HG03045 (cell line): ENCODE results near the gene EHF.
"Not testable (repeated sequence)": the region's sequence is repeated elsewhere in the genome, so short reads cannot be mapped to it uniquely, and the experiment has no call there.

Experiments
- ATAC-seq: cut with Tn5 transposase; IDR thresholded peaks from one replicate; pipeline ENCODE4 v1.9.1; 2021; ENCODE audit warnings: mild to moderate bottlenecking, moderate library complexity; ENCODE audit not compliant: unreplicated experiment

The EHF gene

DNA sequence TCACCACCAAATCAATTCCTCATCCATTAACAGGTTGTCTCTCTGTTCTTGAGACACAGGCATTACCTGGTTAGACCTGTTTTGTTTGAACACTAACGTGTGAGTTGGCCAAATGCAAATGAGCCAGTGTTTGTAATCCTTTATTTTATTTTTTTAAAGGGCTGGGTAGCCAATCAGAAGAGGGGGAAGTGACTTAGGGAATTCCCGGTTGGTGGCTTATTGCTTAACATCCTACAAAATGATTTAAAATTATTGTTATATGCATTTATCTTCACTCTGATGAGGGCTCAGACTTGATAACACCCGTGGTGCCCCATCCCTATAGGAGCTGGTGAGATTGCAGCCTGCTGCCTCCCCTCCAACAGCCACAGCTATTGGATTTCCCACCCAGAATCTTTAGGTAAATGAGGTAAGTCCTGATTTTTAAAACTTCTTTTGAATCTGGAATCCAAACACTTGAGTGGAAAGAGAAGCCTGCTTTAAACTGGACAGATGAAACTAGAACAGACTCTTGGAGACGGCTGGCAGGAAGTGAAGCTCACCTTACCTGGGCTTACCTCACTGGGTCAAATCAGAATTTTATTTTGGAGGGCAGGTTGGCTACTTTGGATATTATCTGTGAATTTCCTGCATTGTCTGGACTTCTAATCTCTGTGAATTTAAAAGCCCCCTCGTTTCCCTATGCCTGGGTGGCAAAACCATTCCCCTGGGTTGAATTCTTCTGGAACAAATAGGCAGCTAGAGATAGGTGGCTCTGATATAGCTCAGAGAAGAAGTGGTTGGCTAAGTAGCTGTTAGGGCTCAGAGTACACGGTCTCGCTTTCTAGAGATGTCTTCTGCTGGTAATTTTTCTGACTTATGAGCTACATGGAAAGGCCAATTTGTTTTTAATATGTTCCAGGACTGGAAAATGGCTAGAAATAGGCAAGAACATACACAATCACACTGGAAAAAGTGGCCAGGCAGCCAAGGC, at the start of gene EHF:
TSS of gene EHF (plus strand) at position 274 of the 973 bp plus-strand sequence. CDS start 21,538 bp downstream, outside the sequence.
- ATAC-seq, result no peak

DNA sequence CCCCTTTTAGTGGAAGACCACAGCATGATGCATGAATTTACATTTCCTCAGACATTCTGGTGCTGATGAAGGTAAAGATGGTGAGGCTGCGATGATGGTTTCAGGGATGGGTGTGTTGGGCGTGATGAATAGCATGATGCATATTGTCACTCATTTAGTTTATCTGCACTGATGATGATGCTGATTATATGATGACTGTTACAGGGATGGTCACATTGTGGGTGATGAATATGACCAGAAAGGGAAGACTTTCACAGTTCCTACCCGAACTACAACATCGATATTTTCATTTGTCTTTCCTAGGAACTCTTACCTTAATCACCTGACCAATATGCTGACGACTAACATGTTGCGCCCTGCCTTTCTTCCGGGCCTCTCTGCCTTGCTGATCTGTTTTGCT, 47.4 kb upstream of the EHF start:
- ATAC-seq, result no peak

DNA sequence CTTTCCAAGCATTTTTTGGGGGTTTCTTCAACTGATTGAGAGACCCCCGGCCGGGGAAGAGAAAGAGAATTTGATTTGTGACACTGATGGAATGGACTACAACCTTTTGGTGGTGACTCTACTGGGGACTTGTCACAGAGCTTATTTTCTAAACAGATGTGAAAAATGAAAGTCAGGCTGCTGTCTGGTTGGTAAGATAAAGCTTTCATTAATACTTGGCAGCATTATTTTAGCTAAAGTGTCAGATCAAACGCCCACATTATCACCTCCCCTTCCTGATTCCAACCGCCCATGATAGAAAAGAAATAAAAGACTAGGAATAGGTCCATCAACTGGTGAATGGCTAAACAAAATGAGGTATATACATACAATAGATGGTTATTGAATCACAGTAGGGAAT, 45.6 kb upstream of the EHF start:
- no peak for ATAC-seq

DNA sequence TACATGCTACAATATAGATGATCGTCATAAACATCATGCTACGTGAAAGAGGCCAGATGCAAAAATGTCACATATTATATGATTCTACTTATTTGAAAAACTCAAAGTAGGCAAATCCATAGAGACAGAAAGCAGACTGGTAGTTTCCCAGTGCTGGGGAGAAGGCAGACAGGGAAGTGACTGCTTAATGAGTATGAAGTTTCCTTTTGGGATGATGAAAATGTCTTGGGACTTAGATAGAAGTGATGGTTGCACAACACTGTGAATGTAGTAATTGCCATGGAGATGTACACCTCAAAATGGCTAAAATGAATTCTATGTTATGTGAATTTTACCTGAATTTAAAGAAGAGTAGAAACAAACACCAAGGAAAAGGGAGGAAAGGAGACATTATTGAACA, 45.2 kb upstream of the EHF start:
- no peak for ATAC-seq

DNA sequence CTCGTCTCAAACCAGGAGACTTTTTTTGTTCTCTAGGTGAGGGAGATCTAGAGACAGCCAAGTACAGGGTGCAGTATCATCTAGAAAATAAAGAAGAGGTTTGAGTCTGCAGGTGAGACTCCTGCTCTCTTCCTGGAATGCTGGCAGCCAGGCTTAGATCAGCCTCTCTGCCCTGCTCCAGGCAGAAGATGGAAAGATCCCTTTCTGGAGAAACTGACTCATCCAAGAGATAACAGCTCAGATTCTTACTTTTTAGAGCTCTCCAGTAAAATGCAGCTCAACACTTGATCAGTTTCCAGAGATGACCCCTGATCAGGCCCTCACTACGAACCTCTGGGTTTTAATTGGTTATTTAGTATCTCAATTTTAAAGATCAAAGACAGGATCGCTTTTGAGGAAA, 44.6 kb upstream of the EHF start:
- ATAC-seq, result no peak

DNA sequence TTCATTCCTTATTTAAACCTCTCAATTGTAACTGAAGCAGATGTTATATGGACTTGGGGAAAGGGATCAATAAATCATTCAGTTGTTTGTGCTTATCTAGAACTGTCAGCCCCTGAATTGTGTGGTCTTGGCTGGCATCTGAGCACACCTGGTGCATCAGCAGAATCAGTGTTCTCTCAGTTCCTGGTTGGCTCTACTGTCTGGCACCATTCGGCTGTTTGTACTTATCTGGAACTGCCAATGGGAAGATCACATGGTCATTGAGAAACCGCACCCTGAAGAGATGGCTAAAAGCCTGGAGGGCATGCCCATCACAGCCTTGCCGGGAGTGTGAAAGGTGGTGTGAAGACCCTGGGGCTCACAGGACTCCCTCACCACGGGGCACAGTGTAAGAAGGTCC, 37.1 kb upstream of the EHF start:
- ATAC-seq, result no peak

DNA sequence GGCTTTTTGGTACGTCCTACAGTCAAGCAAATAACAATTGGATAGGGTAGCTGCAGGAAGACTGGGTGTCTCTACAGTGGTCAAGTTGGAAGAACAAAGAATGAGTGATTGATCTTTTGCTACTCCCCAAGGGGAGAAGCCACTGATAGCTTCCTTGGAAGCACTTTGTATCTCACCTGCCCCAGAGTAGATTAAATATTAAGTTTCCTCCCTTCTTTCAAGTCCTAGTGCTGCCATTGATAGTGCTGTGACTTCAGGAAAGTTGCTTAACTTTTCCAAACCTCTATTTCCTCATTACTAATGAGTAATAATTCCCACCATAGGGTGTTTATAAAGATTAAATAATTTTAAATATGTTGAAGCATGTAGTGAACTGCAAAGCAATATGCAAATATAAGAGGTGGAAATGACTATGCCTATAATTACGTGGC, 35.6 kb upstream of the EHF start:
- peak; percentile 8 for ATAC-seq

DNA sequence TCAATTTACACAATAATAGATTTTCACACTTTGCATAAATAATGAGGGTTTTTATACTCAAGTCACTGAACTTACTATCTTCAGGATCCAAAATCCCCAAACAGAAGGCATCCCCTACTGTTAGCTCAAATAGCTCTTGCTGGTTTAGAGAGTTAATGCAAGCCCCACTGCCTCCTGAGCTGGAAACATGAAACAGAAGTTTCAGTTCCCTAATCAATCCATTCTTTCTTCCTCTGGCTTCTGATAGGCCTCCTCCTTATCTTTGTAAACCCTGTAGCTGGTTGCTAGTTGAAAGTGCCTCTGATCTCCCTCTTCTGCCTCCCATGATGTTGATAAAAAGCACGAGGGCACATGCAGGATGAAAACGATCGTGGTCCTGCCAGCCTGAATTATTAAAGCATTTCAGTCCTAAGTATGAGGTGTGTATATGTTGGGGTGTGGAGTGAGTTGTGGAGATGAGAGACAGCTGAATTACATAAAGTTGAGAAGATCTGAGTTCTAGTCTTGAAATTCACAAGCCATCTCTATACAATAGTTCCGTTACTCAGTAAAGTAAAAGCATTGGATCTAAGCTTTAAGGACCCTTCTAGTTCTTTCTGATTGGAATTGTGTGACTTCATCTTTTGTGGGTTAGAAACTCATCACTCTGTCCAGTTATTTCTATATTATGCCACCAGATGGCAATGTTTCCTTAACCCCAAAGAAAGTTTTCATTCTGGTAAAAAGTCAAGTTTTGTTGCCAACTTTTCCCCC, 35.0 kb upstream of the EHF start:
- ATAC-seq, result peak; percentile 59

DNA sequence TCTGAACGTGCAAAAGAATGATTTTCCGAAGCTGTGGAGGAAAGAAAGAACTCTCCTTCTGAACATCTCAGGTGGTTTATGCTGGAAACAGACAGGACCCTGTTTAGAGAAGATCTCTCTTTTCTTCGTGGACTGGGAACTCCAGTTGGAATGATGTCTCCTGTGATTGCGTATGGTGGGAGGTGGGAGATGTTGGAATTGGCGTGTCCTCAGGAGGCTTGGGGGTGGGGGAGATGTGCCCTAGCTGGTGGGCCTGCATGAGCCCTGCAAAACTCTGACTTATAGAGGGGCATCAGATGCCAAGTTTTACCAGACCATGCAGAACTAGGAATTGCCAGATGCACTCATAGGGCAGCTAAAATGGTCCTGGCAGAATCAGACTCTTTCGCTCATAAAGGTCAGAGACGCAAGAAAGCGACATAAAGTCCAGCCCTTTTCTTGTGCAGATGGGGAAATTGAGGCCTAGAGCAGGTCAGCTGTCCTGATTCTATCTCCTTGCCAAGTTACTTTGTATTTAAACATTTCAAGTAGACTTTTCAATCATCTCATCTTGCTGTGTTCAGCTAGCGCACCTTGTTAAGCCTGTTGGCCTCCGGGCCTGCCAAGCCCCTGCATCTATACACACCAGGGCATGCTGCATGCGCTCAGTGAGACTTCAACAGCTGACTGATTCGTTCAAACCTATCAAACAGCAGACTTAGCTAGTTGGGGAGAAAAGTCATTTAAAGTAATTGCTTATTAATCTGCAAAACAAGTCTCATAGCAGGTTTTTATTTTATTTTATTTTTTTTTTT, 34.2 kb upstream of the EHF start:
- ATAC-seq, result no peak

DNA sequence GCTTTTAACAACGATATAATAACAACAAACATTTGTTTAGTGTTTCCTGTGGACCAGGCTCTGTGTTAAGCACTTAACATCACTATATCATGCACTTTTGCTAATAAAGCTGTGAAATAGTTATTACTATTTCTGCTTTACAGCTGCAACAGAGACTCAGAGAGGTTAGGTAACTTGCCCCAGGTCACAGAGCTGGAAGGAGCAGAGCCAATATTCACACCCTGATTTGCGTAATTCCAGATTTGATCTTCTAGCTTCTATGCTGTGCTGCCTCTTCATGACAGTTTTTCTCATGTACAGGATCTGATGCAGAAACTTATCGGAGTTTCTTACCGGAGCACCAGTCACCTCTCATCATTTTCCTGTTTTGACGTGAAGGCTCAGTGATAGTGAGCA, 33.6 kb upstream of the EHF start:
- no peak for ATAC-seq

DNA sequence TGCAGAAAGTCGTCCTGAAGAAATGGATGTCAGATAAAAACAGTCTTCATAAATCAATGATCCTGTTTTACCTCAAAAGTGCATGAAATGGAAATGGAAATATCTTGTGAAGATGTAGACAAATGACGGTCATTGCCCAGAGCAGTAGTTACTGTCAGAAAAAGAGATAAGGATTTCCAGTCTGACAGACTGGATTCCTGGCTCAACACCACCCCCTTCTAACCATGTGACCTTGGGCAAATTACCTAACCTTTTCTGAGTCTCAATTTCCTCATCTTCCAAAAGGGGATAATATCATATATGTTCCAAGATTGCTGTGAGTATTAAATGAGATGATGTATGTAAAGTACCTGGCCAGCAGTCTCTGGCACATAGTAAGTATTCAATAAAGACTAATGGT, 32.9 kb upstream of the EHF start:
- ATAC-seq, result no peak

DNA sequence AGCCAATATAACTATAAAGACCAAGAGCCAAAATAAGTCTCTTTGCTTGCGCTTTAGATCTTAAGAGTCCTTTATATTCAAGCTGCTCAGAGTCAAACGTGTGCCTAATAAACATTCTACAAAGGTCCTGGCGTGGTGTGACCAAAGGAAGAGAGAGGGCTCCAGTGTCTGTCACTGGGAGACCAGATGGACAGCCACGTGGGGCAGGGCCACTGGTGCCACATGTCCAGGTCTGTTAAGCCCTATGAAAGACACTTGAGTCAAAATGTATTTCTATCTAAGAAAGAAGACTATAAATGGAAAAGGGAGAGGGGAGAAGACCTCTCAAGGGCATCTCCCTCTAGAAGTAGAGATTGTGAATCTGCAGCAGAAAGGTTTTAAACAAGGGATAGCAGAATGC, 32.2 kb upstream of the EHF start:
- no peak for ATAC-seq

DNA sequence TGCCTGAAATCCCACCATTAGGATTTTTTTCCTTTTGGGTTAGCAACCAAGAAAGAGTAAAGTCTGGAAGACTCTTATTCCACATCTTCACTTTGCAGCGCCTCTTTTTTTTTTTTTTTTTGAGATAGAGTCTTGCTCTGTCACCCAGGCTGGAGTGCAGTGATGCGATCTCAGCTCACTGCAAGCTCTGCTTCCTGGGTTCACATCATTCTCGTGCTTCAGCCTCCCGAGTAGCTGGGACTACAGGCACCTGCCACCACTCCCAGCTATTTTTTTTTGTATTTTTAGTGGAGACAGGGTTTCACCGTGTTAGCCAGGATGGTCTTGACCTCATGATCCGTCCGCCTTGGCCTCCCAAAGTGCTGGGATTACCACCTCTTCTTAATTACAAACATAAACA, 31.7 kb upstream of the EHF start:
- ATAC-seq, result not testable (repeated sequence)

DNA sequence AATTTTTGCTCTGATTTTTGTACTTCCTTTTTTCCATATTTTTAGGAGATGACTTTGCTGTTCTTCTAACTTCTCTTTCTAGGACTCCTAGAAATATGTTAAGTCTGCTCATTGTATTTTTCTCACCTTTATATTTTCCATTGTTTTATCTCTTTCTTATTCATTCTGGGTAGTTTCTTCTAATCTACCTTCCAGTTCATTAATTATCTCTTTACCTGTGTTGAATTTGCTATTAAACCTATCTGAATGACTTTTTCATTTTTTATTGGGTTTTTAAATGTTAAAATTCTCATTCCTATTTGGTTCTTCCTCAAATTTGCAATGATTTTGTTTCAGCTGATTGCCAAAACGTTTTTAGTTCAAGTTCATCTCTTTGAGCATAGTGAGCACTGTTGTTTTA, 27.8 kb upstream of the EHF start:
- ATAC-seq, result no peak

DNA sequence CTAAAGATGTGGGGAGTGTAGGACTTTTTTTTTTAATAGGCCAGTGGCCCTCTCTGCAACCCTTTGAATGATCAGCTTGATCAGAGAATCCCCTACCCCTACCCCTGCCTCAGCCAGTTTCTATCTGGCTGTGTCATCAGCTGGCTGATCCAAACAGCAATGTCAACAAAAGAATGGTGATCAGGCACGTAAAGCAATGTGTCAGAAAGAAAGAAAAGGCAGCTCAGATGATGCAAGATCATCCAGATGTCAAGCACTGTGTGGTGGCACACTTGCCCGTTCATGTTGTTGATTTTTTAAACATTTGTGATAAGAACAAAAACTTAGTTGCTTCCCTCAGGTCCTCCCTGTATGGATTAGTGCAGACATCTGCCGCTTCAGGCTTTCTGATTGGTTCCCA, 26.3 kb upstream of the EHF start:
- ATAC-seq, result no peak

DNA sequence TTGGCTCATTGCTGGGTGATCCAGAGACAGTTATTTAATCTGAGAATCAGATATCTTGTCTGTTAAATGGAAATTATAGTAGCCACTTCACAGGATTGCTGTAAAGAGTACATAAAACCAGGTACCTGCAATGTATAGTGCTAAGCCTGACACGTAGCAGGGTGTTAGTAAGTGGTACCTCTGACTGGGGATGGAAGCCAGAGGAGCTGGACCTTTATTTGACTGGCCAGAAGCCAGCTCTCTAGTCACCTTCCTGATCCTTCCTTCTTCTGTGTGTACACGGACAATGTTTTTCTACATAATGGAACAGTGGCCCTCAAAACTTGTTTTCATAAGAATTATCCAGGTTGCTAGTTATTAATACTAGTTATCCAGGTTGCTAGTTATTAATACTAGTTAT, 25.5 kb upstream of the EHF start:
- ATAC-seq, result no peak

DNA sequence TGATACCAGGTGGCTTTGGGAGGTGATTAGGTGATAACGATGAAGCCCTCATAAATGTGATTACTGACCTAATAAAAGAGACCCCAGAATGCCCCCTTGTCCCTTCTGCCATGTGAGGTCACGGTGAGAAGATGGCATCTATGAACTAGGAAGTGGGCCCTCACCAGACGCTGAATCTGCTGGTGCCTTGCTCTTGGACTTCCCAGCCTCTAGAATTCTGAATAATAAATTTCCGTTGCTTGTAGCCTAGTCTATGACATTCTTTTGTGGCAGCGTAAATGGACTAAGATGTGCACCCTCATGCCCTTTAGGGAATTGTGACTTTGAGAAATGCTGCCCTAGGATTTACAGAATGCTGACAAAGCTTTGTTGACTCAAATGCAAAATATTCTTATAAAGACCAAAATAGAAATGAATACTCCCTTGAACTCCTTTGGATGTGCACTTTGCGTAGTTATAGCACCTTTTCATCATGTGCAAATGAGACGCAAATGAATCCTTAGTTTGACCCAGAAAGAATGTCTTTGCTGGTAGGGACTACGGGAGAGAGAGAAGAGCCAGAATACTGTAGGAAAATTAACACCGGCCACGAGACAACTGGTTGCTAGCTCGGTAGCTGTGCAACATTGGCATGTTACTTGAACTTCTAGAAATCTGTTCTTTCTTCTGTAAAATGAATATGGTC, 24.8 kb upstream of the EHF start:
- ATAC-seq, result no peak

DNA sequence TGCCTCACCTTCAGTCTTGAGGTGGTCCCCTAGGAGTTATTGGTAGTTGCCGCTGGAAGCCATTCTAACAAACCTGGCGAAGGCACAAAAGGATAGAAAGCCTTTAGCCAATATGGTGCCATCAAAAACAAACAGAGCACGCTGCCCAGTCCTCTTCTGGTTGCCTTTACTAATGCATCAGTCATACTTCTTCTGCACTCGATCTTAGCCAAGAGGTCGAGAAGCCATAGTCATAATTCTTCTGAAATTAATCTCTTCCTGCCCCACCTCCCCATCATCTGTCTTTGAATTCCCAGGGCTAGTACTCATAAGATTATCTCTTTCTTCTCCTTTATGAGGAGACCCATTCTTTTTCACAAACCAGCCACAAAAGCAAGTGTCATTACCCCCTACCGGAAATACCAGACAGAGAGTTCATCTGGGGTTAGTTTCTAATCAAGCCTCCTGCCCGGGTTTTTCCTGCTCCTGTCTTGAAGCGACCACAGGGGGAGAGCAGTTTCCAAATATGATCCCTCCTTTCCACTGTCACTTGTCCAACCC, 21.4 kb upstream of the EHF start:
- no peak for ATAC-seq

DNA sequence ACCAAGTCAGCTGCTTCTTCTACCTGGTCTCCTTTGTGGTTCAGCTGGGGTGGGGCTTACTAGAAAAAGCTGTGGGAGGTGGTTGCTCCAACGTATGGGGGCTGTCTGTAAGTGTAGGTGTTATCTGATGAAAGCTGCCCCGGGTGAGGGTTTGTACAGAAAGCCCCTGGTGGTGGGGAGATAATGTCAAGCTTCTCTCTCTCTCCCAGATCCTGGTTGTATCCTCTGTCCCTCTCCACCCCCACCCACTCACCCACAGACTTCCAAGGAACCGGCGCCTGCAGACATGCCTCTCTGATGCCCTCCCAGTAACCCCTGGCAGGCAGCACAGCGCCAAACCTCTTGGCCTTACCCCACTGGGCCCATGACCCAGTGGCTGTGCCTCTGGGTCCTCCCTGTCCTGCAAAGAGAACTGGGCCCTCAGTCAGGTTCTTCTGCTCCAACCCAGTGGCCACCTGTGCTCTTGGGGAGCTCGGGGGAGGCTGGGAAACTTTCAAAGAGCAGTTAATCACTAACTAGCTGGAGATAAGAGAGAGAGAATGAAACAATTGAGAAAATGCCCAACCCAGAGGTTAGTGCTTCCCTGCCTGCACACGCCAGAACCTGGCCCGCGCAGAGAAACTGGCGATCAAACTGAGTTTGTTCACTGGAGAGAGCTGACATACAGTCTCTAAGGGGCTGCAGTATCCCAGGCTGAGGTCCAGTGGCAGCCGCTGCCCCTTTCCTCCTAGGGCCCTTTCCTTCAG, 20.4 kb upstream of the EHF start:
- no peak for ATAC-seq

DNA sequence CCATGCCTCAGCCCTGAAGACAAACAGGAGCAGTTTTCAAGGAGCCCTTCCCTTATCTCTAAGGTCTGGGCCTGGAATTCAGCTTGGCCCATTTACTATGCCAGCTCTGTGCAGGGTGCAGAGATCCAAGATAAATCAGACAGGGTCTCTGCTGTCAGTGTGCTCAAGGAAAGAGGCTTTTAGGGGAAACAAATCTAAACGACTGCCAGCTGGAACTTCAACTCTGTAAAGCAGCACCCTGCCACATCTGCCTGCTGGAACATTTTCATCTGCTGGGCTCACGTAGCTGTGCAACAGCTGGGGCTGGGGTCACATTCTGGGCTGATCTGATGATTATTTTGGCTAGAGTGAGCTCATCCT, 19.8 kb upstream of the EHF start:
- ATAC-seq, result no peak
